Jurkat, Clone E6-1 (cell line): Measurements from ENCODE around the gene KDM5A. TPM values are rescaled to one million over a fixed set of nuclear protein-coding genes. Genes with fewer than 3 reads are reported as not detected.
"Not testable (repeated sequence)": the region's sequence is repeated elsewhere in the genome, so short reads cannot be mapped to it uniquely, and the experiment has no call there.

ENCODE experiments used
- DNase-seq: peaks from one replicate; pipeline ENCODE4 v3.0.0-alpha.2; 2011; ENCODE audit warnings: low read depth, low spot score
- H3K4me3 ChIP-seq: 2 replicates; pipeline ENCODE4 v1.5.1; 2011; ENCODE audit warnings: mild to moderate bottlenecking, low read length, control low read depth, moderate library complexity
- polyA plus RNA-seq: library from polyadenylated mRNA; unstranded; fragments of >200 nt; gene quantifications from one replicate; pipeline ENCODE4 v1.2.1, GENCODE V29; 2012; ENCODE audit warnings: missing spikeins; ENCODE audit not compliant: insufficient read length, insufficient read depth

KDM5A gene
- 20.5 TPM for polyA plus RNA-seq

DNA sequence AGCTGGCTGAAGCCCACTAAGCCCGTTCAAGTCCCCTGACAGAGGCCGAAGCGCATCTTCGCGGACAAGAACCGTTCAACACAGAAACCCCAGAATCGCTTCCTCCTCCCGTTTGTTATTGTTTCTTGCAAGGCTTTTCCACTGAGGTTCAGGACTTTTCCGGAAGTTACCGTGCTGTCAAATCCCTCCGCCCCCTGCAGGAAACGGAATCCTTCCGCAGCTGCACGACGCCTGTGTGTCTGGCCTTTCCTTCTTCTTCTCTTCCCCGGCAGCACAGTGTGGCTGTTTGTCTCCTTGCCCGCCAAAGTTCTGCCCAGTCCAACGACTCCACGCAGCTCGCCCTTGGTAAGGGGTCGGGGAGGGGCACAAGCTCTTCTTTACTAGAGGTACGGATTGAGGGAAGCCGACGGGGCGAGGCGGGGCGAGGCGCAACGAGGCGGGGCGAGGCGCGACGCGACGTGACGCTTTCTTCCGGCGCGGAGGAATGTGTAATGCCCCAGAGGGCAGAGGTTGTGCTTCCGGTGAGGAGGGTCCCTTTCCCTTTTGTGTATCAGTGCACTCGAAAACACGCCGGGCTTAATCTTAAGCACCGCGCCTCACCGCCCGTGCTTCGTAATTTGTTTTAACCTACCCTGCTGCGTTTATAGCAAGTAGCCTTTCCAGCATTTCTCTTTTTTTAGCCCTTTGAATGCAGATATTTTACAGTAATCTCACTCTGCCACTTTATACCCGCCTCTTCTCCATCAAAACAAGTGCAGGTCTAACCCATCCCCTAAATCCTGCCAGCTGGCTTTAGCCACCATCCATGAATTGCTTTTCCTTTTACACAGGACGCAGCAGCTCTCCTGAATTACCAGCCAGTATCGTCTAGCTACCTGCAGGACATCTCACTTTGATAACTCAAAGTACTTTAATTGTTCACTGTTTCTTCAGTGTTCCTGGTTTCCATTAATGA lies at the start of gene KDM5A:
Gene KDM5A (minus strand): TSS at position 179 of the 955 bp plus-strand sequence. CDS start 229 bp downstream, outside the sequence.
- H3K4me3 ChIP-seq, result peak within 1 kb of the TSS; percentile 96
- DNase-seq, result peak; percentile 95

DNA sequence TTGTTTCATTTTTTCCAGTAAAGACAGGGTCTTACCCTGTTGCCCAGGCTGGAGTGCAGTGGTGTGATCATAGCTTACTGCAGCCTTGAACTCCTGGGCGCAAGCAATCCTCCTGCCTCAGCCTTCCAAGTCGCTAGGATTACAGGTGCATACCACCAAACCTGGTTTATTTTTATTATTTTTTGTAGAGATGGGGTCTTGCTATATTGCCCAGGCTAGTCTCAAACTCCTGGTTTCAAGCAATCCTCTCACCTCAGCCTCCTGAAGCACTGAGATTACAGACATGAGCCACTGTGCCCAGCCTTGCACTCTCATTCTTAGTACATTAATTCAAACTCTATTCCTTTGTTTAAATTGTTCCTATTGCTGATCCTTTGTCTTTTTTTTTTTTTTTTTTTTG lies 46.6 kb upstream of the KDM5A start:
- H3K4me3 ChIP-seq, DNase-seq: not testable (repeated sequence)

DNA sequence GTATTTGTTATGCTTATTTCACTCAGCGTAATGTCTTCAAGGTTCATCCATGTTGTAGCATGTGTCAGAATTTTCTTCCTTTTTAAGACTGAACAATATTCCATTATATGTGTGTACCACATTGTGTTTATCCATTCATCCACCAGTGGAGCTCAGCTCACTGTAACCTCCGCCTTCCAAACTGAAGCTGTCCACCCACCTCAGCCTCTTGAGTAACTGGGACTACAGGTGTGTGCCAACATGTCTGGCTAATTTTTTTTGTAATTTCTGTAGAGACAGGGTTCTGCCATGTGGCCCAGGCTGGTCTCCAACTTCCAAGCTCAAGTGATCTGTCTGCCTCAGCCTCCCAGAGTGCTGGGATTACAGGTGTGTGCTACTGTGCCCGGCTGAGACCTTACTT lies 33.4 kb upstream of the KDM5A start:
- no peak overlapping the region for H3K4me3 ChIP-seq
- DNase-seq, result no peak

DNA sequence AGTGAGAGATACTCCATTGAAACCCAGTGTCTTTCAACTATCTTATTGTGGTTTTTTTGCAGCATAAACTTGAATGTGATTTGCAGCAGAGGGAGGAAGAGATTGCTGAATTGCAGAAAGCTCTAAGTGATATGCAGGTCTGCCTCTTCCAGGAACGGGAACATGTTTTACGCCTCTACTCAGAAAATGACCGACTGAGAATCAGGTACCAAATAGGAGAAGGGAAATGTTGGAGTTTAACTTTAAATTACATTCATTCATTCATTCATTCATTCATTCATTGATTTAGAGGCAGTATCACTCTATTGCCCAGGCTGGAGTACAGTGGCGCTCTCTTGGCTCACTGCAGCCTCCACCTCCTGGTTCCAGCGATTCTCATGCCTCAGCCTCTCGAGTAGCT lies 29.3 kb upstream of the KDM5A start:
- no peak overlapping the region for H3K4me3 ChIP-seq

DNA sequence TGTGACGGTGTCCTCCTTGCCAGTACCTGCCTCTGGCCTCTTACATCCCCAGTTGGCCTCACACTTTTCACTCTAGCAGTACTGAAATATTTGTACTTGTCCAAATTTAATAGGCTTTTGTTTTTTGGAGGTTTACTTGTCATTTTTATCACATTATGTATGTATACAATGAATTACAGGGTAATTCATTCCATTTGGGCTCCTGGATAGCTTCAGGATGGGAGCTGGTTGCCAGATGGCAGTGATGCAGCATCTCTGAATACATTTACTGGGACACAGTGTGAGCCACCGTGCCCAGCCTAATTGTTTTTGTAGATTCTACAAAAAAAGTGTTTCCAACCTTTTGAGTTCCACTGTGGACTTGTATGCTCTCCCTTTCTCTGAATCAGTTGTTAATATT lies 25.7 kb upstream of the KDM5A start:
- DNase-seq, result no peak
- H3K4me3 ChIP-seq, result no peak overlapping the region

More for the DNA sequence above, 29.3 kb upstream of the KDM5A start:
- no peak for DNase-seq

DNA sequence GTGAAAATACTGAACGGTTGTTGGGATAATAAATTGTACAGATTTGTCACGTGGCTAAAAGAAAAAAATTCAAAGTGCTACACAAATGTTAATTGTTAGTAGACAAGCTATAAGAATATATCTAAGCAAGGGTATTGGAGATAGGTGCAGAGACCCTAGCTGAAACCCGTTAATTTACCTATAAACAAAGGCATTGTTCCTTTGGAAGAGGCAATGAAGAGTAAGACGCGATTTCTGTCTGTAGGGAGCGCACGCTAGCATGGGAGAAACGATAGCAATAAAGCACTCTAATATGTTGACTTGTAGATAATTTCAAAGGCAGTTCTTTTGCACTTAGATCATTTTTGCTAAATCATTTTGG lies 12.9 kb upstream of the KDM5A start:
- DNase-seq, result peak; percentile 53
- H3K4me3 ChIP-seq, result peak overlapping the region; percentile 72

DNA sequence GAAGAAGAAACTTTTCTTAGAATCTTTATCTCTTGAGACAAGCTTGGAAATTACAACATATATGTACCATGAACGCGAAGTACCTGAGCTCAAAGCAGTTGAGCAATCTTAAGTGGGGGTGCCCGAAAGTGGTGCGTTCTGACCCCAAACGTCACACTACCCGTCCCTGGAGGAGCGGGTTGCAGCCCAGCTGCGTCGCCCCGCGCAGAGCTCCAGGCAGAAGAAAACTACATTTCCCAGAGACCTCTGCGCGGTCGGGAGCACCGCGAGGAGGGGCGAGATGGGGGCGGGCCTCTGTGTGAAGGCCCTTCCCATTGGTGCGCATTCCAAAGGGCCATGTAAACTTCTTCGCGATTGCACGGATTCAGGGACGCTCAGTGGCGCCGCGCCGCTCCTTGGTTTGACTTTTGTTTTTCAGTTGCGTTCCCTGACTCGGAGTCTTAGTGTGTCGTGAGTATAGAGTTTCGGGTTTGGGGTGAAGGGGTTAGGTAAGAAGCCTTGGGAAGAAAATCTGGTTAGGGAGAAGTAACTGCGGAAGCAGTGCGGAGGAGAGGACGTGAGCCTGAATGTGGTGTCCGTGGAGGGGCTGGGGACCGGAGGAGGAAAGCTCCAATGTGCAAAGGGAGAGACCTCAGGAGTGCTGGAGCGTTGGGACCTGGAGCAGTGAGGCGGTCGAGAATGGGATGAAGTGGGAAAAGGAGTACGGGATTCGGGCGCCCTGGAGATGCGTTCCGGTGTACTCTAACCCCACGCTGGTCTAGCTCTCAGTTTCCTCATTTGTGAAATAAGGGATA lies 12.3 kb upstream of the KDM5A start, which contains the start of gene CCDC77:
Gene CCDC77 (plus strand): TSS at position 410 of the 794 bp plus-strand sequence. CDS start 7,740 bp downstream, outside the sequence.
- DNase-seq, result peak; percentile 92
- peak within 1 kb of the TSS; percentile 72 for H3K4me3 ChIP-seq

DNA sequence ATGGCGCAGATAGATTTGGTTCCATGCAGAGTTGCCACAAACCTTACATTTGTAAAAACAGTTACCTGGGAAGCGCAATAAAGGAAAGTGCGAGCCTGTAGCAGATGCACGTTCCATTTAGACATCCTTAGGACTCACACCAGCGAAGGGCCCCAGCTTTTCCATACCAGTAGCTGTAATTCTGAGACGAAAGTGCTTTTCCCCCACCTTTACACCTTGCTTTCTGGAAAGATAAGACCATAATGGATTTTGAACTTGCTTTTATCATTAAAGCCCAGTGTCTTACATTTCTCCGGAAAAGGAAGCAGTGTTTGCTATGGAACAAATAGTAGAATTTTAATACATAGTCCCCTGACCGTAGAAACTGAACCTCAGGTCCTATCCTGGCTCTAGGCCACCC lies 11.7 kb upstream of the KDM5A start:
- peak overlapping the region; percentile 72 for H3K4me3 ChIP-seq
- no peak for DNase-seq

DNA sequence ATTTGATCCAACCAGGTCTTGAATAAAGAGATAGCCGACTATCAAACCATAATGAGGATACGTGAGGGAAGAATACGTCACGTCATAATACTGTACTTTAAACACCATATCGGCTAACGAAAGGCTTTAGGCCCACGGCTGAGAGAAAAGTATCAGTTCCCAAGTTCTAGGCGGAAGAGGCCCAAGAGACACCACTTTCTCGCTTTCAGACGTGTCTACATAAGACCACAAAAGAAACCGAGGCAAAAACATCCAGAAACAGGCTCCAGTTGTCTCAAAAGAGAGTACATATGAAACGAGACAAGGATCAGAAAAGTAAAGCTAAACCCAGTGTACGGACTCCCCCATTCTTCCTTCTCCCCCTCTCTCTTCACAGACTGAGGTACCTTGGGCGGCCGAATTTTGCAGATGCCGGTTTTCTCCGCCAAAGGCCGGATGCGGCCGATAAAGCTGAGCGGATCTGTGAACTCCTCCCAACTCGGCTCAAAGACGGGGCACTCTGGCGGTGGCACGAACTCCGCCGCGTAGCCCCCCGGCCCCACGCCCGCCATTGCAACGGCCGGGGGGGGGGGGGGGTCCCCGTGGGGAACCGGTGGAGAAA lies 479 bp downstream of the KDM5A start:
- peak overlapping the region; percentile 96 for H3K4me3 ChIP-seq
- peak; percentile 36 for DNase-seq

DNA sequence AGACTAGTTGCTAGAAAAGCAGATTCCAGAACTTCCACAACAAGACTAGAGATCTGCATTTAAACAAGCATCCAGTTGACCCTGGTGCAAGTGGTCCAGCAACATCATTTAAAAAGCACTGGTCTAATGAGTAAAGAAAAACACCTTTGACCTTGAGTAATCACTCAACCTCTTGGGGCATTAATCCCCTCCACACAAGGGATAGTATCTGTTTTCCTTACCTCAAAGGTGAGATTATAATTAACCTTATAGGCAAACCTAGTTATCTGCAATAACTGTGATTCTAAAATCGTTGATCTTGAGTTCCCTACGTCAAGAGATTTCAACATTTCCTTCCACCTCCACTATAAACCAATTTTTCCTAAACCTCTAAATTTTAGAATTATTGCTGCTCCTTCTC lies 1.1 kb downstream of the KDM5A start:
- H3K4me3 ChIP-seq, result peak overlapping the region; percentile 96

DNA sequence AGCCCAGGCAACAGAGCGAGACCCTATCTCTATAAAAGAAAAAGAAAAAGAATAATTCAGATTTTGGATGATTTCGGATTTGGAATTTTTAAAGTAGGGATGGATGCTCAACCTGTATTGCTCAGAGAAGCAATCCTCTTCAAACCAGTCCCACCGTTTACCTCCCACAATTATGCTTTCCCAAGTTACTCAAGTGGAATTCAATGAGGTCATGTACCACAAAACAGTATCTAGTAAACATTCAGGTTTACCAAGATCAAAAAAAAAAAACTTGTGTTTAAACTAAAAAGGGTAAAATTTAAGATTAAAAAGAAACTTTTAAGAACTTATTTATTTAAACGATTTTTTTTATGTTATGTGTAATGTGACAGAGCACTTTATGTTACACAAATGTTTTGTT lies 2.5 kb downstream of the KDM5A start:
- no peak for DNase-seq
- no peak overlapping the region for H3K4me3 ChIP-seq

More for the DNA sequence above, 1.1 kb downstream of the KDM5A start:
- DNase-seq, result no peak

DNA sequence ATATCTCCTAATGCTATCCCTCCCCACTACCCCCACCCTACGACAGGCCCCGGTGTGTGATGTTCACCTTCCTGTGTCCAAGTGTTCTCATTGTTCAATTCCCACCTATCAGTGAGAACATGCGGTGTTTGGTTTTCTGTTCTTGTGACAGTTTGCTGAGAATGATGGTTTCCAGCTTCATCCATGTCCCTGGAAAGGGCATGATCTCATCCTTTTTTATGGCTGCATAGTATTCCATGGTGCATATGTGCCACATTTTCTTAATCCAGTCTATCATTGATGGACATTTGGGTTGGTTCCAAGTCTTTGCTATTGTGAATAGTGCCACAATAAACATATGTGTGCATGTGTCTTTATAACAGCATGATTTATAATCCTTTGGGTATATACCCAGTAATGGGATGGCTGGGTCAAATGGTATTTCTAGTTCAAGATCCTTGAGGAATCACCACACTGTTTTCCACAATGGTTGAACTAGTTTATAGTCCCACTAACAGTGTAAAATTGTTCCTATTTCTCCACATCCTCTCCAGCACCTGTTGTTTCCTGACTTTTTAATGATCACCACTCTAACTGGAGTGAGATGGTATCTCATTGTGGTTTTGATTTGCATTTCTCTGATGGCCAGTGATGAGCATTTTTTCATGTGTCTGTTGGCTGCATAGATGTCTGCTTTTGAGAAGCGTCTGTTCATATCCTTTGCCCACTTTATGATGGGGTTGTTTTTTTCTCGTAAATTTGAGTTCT lies 18.2 kb downstream of the KDM5A start:
- not testable (repeated sequence) for H3K4me3 ChIP-seq, DNase-seq

DNA sequence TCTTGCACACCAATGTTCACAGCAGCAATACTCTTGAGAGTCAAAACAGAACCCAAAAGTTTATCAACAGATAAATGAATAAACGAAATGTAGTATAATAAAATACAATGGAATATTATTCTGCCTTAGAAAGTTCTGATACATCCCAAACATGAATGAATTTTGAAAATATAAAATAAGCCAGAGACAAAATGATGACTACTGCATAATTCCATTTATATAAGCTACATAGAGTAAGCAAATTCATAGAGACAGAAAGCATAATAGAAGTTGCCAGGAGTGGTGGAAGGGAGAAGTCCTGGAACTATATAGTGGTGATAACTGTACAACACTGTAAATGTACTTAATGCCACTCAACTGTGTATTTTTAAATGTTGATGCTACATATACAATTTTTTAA lies 21.1 kb downstream of the KDM5A start:
- no peak overlapping the region for H3K4me3 ChIP-seq
- DNase-seq, result no peak

DNA sequence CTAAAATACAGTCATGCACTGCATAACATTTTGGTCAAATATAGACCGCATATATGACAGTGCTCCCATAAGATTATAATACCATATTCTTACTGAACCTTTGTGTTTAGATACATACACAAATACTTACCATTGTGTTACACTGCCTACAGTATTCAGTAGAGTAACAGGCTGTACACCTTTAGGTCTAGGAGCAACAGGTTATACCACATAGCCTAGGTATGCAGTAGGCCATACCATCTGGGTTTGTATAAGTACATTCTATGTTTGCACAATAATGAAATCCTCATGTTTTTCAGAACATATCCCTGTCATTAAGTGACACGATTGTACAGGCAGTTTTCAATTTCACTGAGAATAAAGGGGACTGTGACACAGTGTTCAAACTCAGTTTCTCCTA lies 22.3 kb downstream of the KDM5A start:
- no peak overlapping the region for H3K4me3 ChIP-seq
- no peak for DNase-seq

DNA sequence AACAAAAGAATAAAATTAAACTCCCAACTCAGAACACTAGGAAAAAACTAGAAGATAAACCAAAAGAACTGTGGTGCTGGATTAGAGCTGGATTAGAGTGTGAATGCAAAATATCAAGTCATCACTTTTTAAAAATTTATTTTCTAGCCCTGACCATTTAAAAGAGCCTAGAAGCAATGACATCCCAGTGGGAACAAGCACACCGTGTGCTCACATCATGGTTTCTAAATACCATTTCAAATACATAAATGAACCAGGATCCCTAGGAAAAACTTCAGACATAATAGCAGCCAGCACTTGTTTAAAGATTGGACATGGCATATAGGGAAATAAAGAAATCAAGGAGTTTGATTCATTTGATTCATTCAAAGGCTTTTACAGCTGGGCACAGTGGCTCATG lies 30.0 kb downstream of the KDM5A start:
- no peak overlapping the region for H3K4me3 ChIP-seq
- DNase-seq, result no peak

DNA sequence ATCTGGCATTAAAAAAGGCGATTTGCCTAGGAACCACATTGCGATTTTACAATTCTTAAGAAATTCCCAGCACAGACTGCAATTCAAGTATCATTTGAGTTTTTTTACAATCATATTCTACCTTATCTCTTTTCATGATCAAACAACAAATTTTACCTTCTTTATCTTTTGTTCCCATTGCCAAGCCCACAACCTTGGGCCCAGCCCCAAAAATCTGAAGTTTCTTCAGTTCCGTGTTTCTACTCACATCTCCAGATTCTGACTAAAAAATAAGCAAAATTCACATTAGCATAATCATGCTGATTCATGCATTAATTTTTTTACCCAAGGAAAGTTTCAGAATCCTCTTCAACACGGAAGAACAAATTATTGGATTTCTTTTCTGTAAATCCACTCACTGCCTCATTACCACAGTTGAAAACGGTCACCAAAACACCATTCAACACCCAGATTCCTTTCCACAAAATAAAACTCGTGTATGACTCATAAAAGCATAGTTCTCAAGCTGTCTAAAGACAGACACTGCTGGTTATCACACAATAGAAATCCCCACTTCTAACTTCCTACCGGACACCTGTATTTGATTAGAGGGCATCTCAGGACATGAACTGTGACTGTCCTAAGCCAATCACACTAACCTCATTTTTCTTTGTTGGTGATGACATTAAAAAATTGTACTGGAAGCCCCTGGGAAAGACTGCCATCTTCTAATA lies 32.7 kb downstream of the KDM5A start:
- no peak overlapping the region for H3K4me3 ChIP-seq
- no peak for DNase-seq

DNA sequence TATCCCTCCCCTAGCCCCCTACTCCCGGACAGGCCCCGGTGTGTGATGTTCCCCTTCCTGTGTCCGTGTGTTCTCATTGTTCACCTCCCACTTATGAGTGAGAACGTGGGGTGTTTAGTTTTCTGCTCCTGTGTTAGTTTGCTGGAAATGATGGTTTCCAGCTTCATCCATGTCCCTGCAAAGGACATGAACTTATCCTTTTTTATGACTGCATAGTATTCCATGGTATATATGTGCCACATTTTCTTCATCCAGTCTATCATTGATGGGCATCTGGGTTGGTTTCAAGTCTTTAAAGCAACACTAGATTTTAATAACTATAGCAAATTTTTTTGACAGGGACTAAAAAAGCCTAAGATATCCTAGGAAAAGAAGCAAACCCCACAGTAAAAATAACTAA lies 37.9 kb downstream of the KDM5A start:
- DNase-seq, H3K4me3 ChIP-seq: not testable (repeated sequence)

DNA sequence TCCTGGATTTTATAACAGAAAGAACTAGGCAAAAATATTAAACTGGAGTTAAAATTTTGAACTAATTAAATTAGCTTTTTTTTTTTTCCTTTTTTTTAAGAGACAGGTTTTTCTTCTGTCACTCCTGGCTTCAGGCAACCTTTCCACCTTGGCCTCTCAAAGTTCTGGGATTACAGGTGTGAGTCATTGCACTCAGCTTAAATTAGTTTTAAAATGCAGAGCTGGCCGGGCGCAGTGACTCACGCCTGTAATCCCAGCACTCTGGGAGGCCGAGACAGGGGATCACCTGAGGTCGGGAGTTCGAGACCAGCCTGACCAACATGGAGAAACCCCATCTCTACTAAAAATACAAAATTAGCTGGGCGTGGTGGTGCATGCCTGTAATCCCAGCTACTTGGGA lies 39.5 kb downstream of the KDM5A start:
- DNase-seq, H3K4me3 ChIP-seq: not testable (repeated sequence)
